ENCODE results near the gene INSL4.

The INSL4 gene

DNA sequence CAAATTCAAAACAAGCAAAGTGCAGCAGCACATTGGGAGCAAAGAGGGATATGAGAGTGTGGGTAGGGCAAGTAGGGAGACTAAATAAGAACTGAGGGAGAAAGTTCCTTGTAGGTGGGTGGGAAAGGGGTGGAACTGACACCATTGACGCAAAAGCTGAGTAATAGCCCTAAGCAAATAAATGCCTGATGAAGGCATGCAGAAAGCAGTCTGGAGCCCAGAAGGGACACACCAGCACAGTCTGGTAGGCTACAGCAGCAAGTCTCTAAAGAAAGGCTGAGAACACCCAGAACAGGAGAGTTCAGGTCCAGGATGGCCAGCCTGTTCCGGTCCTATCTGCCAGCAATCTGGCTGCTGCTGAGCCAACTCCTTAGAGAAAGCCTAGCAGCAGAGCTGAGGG is at the start of gene INSL4:
INSL4 (plus strand) TSS at position 208 of the 400 bp plus-strand sequence; CDS start at position 313, 105 bp downstream.
- CTCF ChIA-PET, result no interaction called here

DNA sequence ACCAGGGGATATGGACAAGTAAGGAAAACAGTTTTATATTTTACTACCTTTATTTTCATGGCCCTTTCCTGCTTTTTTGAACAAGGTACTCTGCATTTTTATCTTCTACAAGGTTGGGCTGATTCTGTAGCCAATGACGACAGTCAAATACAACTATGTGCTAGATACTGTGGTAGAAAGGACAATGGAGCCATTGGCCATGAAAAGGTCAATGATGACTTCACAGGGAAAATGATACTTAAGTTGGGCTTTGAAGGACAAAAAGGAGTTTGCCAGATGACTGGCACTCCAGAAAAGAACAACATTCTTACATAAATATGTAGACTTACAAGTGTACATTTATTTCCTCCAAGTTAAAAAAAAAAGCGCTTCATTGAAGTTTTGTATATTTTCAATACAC is 46.4 kb upstream of the INSL4 start:
- CTCF ChIA-PET, result interaction anchor here (0.7 to 5.7 kb wide), 7 partner anchors 14 to 425 kb away, joined by 4 to 52 read pairs (median 22); no protein-coding TSS in a partner anchor
- no peak for DNase-seq

More for the DNA sequence above, at the start of gene INSL4:
- no peak for DNase-seq
- Mint-ChIP-seq H3K4me1 (no peaks in the 10 kb centered on the region), H3K36me3 (no peaks in the 10 kb centered on the region), H3K27me3 (peaks cover 26% of the 10 kb centered on the region), H3K27ac (no peak within 1 kb of the TSS), H3K9me3 (no peaks in the 10 kb centered on the region), H3K4me3 (no peak within 1 kb of the TSS)

DNA sequence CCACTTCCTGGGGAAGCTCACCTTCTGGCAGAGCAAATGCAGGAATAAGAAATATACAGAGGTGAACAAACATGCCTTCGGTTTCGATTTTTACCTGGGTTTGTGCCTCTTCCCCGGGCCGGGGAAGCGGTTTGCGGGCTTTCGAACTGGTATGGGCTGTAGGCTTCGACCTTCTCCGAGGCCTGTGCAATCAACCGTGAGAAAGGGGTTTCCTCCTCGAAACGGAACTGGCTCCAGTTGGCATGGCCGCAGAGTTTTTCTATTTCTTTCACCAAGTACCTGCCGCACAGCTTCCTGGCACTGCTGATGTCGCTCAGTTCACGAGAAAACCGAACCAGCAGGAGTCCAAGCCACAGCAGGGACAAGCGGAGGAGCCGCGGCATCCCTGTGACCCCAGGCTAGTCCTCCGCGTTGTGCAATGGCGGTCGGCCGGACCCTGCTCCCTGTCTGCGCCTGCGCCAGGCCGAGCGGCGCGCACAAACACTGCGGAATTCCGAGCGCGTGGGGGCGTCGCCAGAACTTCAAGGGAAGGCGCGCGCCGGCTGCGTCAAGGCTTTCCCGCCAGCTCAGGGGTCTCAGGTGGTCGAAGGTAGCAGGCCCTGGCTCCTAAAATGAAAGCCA is 45.9 kb upstream of the INSL4 start, which contains the start of gene INSL6:
INSL6 (minus strand) TSS at position 420 of the 621 bp plus-strand sequence; CDS start at position 383, 37 bp downstream.
- Mint-ChIP-seq H3K9me3 (peaks cover 4% of the 10 kb centered on the region), H3K27ac (no peak within 1 kb of the TSS), H3K4me3 (no peak within 1 kb of the TSS), H3K36me3 (no peaks in the 10 kb centered on the region), H3K4me1 (peaks cover 11% of the 10 kb centered on the region), H3K27me3 (peaks cover 8% of the 10 kb centered on the region)
- CTCF ChIA-PET, result interaction anchor here (0.7 to 5.7 kb wide), 17 partner anchors 7 to 432 kb away, joined by 3 to 52 read pairs (median 6); no protein-coding TSS in a partner anchor
- no peak for DNase-seq

More for the DNA sequence above, 46.4 kb upstream of the INSL4 start:
- Mint-ChIP-seq H3K4me1 (peaks cover 14% of the 10 kb centered on the region), H3K4me3 (no peak overlapping the region), H3K9me3 (peaks cover 4% of the 10 kb centered on the region), H3K36me3 (peaks cover under 1% of the 10 kb centered on the region), H3K27ac (no peak overlapping the region), H3K27me3 (peaks cover 8% of the 10 kb centered on the region)

DNA sequence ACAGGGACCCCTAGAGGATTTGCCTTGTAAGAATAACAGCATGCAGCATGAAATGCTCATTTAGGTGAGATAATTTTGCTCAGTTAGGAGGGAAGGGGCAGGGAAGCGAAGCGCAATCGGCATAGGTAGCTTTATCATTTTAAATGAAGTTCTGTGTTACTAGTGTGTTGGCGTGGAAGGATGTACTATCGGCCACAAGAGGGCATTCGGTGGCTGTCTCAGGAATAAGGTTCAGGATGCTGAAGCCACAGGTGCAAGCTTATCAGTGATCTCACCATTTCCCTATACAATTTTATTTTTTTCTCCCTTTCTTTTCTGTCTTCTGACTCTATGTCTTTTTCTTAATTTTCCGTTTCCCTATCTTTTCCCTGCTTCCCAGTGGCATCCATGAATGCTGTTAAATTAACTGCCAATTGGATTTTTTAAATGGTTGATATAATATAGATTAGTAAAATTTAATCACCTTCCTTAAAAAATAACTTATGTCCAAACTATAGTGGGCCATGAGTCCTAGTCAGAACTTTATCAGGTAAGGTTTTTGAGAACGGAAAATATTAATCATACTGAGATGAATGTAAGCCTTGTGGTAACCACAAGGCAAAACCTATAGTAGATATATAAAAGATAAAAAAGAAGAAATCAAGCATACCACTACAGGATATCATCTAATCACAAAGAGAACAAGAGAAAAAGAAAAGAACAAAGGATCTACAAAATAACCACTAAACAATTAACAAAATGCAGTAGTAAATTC is 44.6 kb upstream of the INSL4 start:
- H3K4me1 Mint-ChIP-seq, result peaks cover 11% of the 10 kb centered on the region
- no peaks in the 10 kb centered on the region for H3K9me3 Mint-ChIP-seq
- no peak overlapping the region for H3K4me3 Mint-ChIP-seq
- CTCF ChIA-PET, result interaction anchor here (0.9 to 5.7 kb wide), 33 partner anchors 9 to 434 kb away, joined by 3 to 52 read pairs (median 5); partner anchors contain the start of genes CD274 and PLGRKT
- no peak overlapping the region for H3K27ac Mint-ChIP-seq
- peaks cover 9% of the 10 kb centered on the region for H3K27me3 Mint-ChIP-seq
- peak; percentile 77 for DNase-seq
- H3K36me3 Mint-ChIP-seq, result no peaks in the 10 kb centered on the region

DNA sequence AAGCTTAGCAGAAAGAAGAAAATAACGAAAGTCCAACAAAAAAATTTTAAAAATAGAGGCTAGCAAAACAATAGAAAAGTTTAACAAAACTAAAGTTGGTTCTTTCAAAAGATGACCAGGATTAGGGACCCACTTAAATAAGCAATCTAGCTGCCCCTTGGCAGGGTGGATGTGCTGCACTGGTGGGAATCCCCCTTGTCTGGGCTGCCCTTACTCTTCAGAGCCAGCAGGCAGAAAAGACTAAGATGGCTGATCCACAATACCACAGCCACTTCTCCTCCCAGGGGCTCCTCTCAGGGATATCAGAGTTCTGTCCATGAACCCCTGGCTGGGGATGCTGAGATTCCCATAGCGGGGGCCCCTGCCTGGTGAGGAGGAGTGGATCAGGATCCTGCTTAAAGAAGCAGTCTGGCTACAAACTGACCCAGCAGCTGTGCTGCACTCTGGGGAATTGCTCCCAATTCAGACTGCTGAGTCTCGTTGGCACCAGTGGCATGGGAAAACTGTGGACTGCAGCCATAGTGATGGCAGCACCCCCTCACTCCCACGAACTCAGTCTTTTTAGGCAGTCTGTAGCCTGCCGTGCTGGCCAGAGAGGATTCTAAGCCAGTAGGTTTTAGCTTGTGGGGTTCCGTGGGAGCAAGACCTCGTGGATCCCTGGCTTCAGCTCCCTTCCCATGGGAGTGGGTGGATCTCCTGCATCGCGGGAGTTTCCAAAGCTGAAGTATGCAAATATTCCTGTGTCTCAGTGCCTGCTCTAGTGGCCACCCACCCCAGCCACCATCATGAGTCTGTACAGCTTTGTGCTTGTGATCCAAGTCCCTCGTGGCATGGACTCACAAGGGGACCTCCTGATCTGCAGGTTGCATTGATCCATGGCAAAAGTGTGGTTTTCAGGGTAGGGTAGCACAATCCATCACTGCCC is 42.9 kb upstream of the INSL4 start:
- Mint-ChIP-seq H3K27ac (no peak overlapping the region), H3K9me3 (no peaks in the 10 kb centered on the region), H3K36me3 (no peaks in the 10 kb centered on the region), H3K4me3 (no peak overlapping the region), H3K4me1 (peaks cover 11% of the 10 kb centered on the region), H3K27me3 (peaks cover 12% of the 10 kb centered on the region)
- no peak for DNase-seq
- CTCF ChIA-PET, result interaction anchor here (0.6 to 5.7 kb wide), 11 partner anchors 7 to 429 kb away, joined by 3 to 38 read pairs (median 4); partner anchors contain the start of gene CD274

DNA sequence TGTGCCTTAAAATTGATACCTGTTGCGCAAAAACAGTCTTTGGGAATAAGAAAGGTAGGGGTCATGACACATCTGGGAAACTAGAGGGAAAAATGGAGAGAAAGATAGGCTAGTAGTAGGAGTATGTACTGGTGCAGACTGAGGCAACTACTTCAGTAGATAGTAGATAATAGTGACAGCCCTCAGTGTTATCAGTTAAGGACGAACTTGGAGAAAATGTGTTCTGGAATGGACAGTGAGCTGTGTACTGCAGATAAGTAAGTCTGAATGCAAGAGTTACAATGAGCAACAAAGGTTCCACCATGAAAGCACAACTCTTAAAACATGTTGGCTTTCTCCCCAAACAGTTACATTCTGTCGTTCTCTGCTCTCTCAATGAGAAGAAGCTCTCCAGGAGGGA is 39.2 kb upstream of the INSL4 start:
- peaks cover 2% of the 10 kb centered on the region for H3K4me1 Mint-ChIP-seq
- H3K27me3 Mint-ChIP-seq, result peaks cover 23% of the 10 kb centered on the region
- no peaks in the 10 kb centered on the region for H3K36me3 Mint-ChIP-seq
- DNase-seq, result no peak
- H3K4me3 Mint-ChIP-seq, result no peak overlapping the region
- no peaks in the 10 kb centered on the region for H3K9me3 Mint-ChIP-seq
- no peak overlapping the region for H3K27ac Mint-ChIP-seq
- CTCF ChIA-PET, result interaction anchor here (1.1 to 1.5 kb wide), 3 partner anchors 248 to 408 kb away, joined by 3 to 4 read pairs (median 3); partner anchors contain the start of gene CD274

DNA sequence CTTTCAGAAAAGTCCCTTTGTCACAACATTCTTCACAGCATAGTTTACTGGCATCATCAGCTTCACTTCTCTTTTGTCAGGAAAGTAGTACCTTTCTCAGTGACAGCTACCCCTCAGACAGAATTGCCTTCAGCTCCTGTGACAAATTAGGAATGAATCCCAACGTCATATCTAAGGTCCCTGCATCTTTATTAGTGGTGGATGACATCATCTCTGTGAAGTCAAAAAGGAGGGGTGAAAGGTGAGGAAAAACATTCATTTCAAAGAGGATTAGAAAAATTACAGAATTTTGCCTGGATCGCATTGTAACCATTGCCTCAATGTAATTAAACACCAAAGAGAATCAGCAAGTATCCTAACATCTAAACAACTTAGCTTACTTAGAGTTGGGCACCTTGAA is 37.9 kb upstream of the INSL4 start:
- H3K4me3 Mint-ChIP-seq, result no peak overlapping the region
- no peak overlapping the region for H3K27ac Mint-ChIP-seq
- CTCF ChIA-PET, result interaction anchor here (1.0 to 1.5 kb wide), 3 partner anchors 246 to 434 kb away, joined by 3 to 4 read pairs (median 3); partner anchors contain the start of gene CD274
- peaks cover 23% of the 10 kb centered on the region for H3K27me3 Mint-ChIP-seq
- DNase-seq, result no peak
- H3K4me1 Mint-ChIP-seq, result no peaks in the 10 kb centered on the region
- H3K9me3 Mint-ChIP-seq, result no peaks in the 10 kb centered on the region
- H3K36me3 Mint-ChIP-seq, result no peaks in the 10 kb centered on the region

DNA sequence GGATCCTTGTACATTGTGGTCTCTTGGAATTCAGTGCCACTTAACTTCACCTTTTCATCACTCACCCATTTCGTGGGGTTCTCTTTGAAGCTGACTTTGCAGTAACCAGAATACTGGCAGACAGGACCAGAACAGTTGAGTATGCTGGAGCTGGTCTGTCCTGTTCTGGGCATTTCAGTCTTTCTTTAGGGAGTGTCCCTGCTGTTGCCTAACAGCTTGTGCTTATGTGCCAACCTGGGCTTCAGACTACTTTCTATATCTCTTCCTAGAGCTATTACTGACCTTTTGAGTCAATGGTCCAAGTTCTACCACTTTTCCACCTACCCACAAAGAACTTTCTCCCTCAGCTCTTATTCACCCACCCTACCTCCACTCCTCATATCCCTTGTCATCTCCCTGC is 35.8 kb upstream of the INSL4 start:
- H3K36me3 Mint-ChIP-seq, result no peaks in the 10 kb centered on the region

DNA sequence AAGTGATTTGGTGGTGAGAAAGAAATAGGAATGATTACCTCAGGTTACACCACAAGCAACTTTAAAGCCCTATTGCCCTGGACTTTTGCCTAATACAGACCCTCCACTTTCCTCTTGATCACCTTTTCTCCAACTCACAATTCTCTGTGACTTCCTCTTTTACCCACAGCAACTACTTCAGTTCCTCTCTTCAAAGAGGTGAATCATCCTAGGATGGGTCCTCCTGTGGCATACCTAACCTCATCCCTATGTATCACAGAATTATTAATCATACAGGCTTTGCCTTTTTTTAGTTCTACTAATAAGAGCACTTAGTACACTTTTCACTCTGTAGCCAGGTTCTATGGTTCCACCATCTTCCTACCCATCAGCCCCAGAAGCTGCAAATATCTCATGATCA is 26.1 kb upstream of the INSL4 start:
- H3K4me1 Mint-ChIP-seq, result peaks cover 12% of the 10 kb centered on the region
- DNase-seq, result no peak
- no peaks in the 10 kb centered on the region for H3K36me3 Mint-ChIP-seq
- H3K27ac Mint-ChIP-seq, result no peak overlapping the region
- H3K9me3 Mint-ChIP-seq, result peaks cover 5% of the 10 kb centered on the region
- no peak overlapping the region for H3K4me3 Mint-ChIP-seq
- CTCF ChIA-PET, result interaction anchor here (1.3 kb wide), 1 partner anchor 148 kb away, joined by 3 read pairs; no protein-coding TSS in a partner anchor
- peaks cover 4% of the 10 kb centered on the region for H3K27me3 Mint-ChIP-seq

More for the DNA sequence above, 35.8 kb upstream of the INSL4 start:
- no peak for DNase-seq
- peaks cover 15% of the 10 kb centered on the region for H3K27me3 Mint-ChIP-seq
- H3K9me3 Mint-ChIP-seq, result no peaks in the 10 kb centered on the region
- H3K27ac Mint-ChIP-seq, result no peak overlapping the region
- CTCF ChIA-PET, result interaction anchor here (1.0 to 2.6 kb wide), 4 partner anchors 9 to 405 kb away, joined by 3 to 10 read pairs (median 4); no protein-coding TSS in a partner anchor
- no peak overlapping the region for H3K4me3 Mint-ChIP-seq
- H3K4me1 Mint-ChIP-seq, result no peaks in the 10 kb centered on the region

DNA sequence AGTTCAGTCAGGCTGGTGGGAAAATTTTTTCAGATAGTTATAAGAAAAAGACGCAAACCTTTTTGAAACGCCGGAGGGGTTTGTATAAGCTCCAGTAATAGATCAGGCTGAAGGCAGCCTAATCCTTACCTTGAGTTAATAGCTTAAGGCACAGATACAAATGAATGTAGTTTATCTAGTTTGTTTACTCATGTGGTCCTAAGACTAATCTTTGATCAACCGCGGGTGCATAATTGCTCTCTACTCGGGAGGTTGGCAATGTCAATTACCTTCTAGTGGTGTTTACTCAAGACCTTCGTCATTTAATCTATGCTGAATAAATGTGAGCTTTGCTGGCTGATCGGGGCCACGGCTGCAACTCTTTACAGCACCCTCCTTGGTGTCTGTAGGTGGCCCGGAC is 665 bp upstream of the INSL4 start:
- H3K9me3 Mint-ChIP-seq, result no peaks in the 10 kb centered on the region
- H3K36me3 Mint-ChIP-seq, result no peaks in the 10 kb centered on the region
- no peak overlapping the region for H3K27ac Mint-ChIP-seq
- DNase-seq, result no peak
- no peak overlapping the region for H3K4me3 Mint-ChIP-seq
- H3K4me1 Mint-ChIP-seq, result no peaks in the 10 kb centered on the region
- CTCF ChIA-PET, result no interaction called here
- peaks cover 26% of the 10 kb centered on the region for H3K27me3 Mint-ChIP-seq

DNA sequence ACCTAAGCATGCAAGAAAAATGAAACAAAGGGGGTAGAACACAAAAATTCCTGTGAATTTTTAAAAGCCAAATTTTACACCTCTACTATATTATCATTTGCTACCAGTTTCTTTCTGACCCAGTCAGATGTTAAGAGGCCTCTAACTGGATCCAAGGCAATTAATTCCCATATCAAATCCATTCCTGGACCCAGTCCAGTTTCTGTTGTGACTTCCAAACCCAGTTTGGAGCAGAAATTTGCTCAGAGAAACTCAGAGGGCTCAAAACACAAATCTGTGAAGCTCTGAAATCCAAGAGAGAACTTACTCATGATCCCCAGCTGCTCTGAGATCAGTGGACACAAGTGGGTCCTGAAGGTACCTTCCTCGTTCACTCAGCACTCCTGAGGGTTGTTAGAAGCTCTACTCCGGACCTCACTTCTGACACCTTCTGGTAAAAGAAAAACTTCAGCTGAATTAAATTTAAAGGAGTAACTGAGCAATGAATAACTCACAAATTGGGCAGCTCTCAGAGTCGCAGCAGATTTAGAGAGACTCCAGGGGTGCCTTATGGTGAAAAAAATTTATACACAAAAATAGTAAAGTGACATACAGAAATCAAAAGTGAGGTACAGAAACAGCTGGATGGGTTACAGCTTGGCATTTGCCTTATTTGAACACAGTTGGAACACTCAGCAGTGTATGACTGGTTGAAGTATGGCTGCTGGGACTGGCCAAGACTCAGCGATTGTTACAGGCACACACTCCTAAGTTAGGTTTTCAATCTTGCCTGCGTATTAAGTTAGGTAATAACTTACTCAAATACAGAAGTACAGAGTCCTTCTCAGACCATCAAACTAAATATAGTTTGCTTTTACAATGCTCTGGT is 32.4 kb downstream of the INSL4 start:
- CTCF ChIA-PET, result interaction anchor here (1.2 to 1.6 kb wide), 2 partner anchors 78 to 163 kb away, joined by 4 to 6 read pairs; partner anchors contain the start of gene INSL6
- H3K36me3 Mint-ChIP-seq, result no peaks in the 10 kb centered on the region
- peaks cover 3% of the 10 kb centered on the region for H3K27me3 Mint-ChIP-seq
- DNase-seq, result no peak
- no peak overlapping the region for H3K4me3 Mint-ChIP-seq
- H3K9me3 Mint-ChIP-seq, result no peaks in the 10 kb centered on the region
- H3K27ac Mint-ChIP-seq, result no peak overlapping the region
- H3K4me1 Mint-ChIP-seq, result peaks cover 14% of the 10 kb centered on the region

DNA sequence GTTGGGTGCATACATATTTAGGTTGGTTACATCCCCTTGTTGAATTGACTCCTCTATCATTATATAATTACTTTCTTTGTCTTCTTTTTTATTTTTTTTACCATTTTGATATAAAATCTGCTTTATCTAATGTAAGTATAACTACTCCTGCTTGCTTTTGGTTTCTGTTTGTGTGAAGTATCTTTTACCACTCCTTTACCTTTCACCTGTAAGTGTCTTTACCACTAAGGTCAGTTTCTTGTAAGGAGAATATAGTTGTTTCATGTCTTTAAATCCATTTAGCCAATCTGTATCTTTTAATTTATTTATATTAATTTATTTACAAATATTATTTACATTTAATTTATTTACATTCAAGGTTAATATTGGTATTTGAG is 33.0 kb downstream of the INSL4 start:
- no peaks in the 10 kb centered on the region for H3K36me3 Mint-ChIP-seq
- H3K27me3 Mint-ChIP-seq, result peaks cover 2% of the 10 kb centered on the region
- peaks cover 14% of the 10 kb centered on the region for H3K4me1 Mint-ChIP-seq
- H3K27ac Mint-ChIP-seq, result no peak overlapping the region
- CTCF ChIA-PET, result interaction anchor here (1.2 to 1.6 kb wide), 2 partner anchors 78 to 162 kb away, joined by 4 to 6 read pairs; partner anchors contain the start of gene INSL6
- no peaks in the 10 kb centered on the region for H3K9me3 Mint-ChIP-seq
- no peak overlapping the region for H3K4me3 Mint-ChIP-seq
- no peak for DNase-seq

DNA sequence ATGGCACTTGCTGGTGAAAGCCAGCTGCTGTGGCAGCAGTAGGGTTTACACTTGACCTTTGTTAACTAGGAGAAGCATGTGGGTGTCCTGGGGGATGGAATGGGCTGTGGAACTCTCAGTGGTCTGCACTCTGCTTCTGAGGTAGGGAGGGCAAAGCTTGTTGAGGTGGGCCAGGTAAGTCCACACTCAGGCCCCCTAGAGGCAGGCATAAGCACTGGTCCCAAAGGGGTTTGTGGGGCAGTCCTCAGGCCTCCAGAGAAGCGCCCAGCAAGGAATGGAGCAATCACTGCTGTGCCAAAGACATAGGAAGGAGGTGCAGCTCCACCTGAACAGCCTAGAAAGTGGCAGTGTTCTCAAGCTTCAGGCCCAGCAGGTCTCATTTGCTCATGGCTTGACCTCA is 34.7 kb downstream of the INSL4 start:
- H3K27ac Mint-ChIP-seq, result no peak overlapping the region
- no peak overlapping the region for H3K4me3 Mint-ChIP-seq
- CTCF ChIA-PET, result interaction anchor here (0.9 kb wide), 1 partner anchor 14 kb away, joined by 3 read pairs; no protein-coding TSS in a partner anchor
- H3K27me3 Mint-ChIP-seq, result no peaks in the 10 kb centered on the region
- H3K36me3 Mint-ChIP-seq, result no peaks in the 10 kb centered on the region
- DNase-seq, result no peak
- H3K4me1 Mint-ChIP-seq, result peaks cover 14% of the 10 kb centered on the region
- H3K9me3 Mint-ChIP-seq, result no peaks in the 10 kb centered on the region

Measured in activated naive CD4-positive, alpha-beta T cell treated with anti-CD3 and anti-CD28 coated beads, Interleukin-2, amount 10 ng/mL, durations not matched to agents 7 days and 5 days (primary cell).